Prostate gland (tissue), 1 donor: ENCODE results near the gene TBC1D22A.

Source experiments
- POLR2A ChIP-seq: fragments of 450-650 bp; IDR thresholded peaks from one replicate; pipeline ENCODE4 v1.6.1; 2016; ENCODE audit warnings: antibody characterized with exemption, mild to moderate bottlenecking
- POLR2AphosphoS5 ChIP-seq: sonication (generic); formaldehyde crosslinking; IDR thresholded peaks from one replicate; pipeline ENCODE4 v1.6.1; 2017; ENCODE audit warnings: antibody characterized with exemption

GRCh38 chr22:47030881-47031627 lies 268.6 kb downstream of the TBC1D22A start:
- TF ChIP-seq POLR2AphosphoS5, result no peak
- TF ChIP-seq POLR2A, result no peak
